ENCODE measurements around the gene ECHS1. TPM values are rescaled to one million over a fixed set of nuclear protein-coding genes. Genes with fewer than 3 reads are reported as not detected.

The ECHS1 gene
- polyA plus RNA-seq, 1 of the 3 experiments (the other 2 are of a cell fraction) = 97.8 TPM

DNA sequence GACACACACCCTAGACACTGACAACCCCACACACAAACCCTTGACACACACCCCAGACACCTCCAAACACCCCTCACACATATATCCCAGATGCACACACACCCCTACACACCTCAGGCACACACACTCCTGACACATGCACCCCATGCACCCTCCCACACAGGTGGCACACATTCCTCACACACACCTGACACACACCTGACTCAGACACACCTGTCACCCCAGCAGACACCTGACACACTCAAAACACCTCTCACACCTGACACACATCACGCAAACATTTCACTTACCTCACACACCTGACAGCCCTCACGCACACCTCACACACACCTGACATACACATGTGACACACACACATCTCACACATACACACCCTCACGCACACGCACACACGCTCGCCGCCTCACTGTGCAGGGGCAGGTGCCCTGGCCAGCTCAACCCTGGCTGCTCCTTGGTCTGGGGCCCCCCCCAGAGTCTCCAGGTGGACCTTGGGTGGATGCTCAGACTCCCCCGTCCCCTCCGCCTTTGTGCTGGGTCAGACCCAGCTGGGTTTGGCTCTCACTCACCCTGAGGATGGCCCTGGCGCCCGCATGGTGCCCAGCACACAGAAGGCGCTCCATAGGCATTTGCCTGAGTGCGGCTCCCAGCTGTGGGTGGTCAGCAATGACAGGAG, 33.3 kb downstream of the ECHS1 start:
- Histone ChIP-seq H3K79me2 (ENCODE audit: insufficient read depth) (no peaks in the 10 kb centered on the region), H3K36me3 (replicated peaks in 1 of 2; ENCODE audit: control insufficient read depth in 1 of 2, insufficient read depth in 2 of 2, low read length in 1 of 2) (no peaks in the 10 kb centered on the region), H3K27ac (ENCODE audit: low read depth in 2 of 2, low read length in 1 of 2) (no peak overlapping the region), H3K9ac (no peak overlapping the region), H4K20me1 (ENCODE audit: insufficient read depth) (no peaks in the 10 kb centered on the region), H3K27me3 (ENCODE audit: insufficient read depth) (peaks cover 68% of the 10 kb centered on the region), H3K4me2 (no peak overlapping the region), H3K9me2 (no peaks in the 10 kb centered on the region), H3K4me1 (ENCODE audit: control insufficient read depth in 1 of 2, insufficient read depth in 2 of 2, low read depth in 1 of 2, low read length in 1 of 2) (peaks cover 0 to 2% of the 10 kb centered on the region in 2 experiments; a peak in 2 of 4 replicates), H2AFZ (ENCODE audit: low read depth) (no peak overlapping the region), H3K4me3 (ENCODE audit: low read depth in 2 of 2, low read length in 1 of 2) (no peak overlapping the region), H3F3A (replicated peaks; ENCODE audit: insufficient read depth) (no peaks in the 10 kb centered on the region), H3K9me3 (no peaks in the 10 kb centered on the region)
- WGBS (ENCODE audit: low lambda C conversion rate) = 75% methylated on average over 9 of the region's 13 CpGs
- POLR2A ChIA-PET = no interaction called here
- CTCF ChIA-PET = interaction anchor here (3.1 kb wide), 1 partner anchor 11 kb away, joined by 19 read pairs; no protein-coding TSS in a partner anchor
- TF ChIP-seq SMC3 (IDR thresholded peaks at IDR 0.05; ENCODE audit: low read depth, low read length) (no peak), FOXM1 (IDR thresholded peaks at IDR 0.05; ENCODE audit: low read depth) (no peak), RXRA (IDR thresholded peaks at IDR 0.05; ENCODE audit: borderline replicate concordance, low read depth) (no peak), ELF1 (IDR thresholded peaks at IDR 0.05) (no peak), FOSL2 (IDR thresholded peaks at IDR 0.05; ENCODE audit: borderline replicate concordance, low read depth) (no peak), MXI1 (IDR thresholded peaks at IDR 0.05; ENCODE audit: low read depth, low read length) (no peak), GATA2 (CRISPR knock-in tag; IDR thresholded peaks at IDR 0.05) (no peak), CHD2 (IDR thresholded peaks at IDR 0.05; ENCODE audit: low read length, partially characterized antibody) (no peak), RAD21 (IDR thresholded peaks at IDR 0.05; ENCODE audit: low read length) (no peak), GABPA (IDR thresholded peaks at IDR 0.05; ENCODE audit: low read depth) (no peak), TCF12 (IDR thresholded peaks at IDR 0.05) (no peak), EZH2phosphoT487 (IDR thresholded peaks at IDR 0.05; ENCODE audit: borderline replicate concordance, low read depth) (no peak), MEF2A (IDR thresholded peaks at IDR 0.05; ENCODE audit: borderline replicate concordance, low read depth) (no peak), EP300 (IDR thresholded peaks at IDR 0.05; ENCODE audit: borderline replicate concordance in 1 of 2, low read depth in 1 of 2, low read length in 1 of 2) (no peak)
- TF ChIP-seq, protein P1, sequence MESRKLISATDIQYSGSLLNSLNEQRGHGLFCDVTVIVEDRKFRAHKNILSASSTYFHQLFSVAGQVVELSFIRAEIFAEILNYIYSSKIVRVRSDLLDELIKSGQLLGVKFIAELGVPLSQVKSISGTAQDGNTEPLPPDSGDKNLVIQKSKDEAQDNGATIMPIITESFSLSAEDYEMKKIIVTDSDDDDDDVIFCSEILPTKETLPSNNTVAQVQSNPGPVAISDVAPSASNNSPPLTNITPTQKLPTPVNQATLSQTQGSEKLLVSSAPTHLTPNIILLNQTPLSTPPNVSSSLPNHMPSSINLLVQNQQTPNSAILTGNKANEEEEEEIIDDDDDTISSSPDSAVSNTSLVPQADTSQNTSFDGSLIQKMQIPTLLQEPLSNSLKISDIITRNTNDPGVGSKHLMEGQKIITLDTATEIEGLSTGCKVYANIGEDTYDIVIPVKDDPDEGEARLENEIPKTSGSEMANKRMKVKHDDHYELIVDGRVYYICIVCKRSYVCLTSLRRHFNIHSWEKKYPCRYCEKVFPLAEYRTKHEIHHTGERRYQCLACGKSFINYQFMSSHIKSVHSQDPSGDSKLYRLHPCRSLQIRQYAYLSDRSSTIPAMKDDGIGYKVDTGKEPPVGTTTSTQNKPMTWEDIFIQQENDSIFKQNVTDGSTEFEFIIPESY (IDR thresholded peaks at IDR 0.05; ENCODE audit: borderline replicate concordance, low read depth) = no peak
- TF ChIP-seq, protein P2, sequence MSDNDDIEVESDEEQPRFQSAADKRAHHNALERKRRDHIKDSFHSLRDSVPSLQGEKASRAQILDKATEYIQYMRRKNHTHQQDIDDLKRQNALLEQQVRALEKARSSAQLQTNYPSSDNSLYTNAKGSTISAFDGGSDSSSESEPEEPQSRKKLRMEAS (IDR thresholded peaks at IDR 0.05; ENCODE audit: low read depth) = no peak
- TF ChIP-seq, protein P3, sequence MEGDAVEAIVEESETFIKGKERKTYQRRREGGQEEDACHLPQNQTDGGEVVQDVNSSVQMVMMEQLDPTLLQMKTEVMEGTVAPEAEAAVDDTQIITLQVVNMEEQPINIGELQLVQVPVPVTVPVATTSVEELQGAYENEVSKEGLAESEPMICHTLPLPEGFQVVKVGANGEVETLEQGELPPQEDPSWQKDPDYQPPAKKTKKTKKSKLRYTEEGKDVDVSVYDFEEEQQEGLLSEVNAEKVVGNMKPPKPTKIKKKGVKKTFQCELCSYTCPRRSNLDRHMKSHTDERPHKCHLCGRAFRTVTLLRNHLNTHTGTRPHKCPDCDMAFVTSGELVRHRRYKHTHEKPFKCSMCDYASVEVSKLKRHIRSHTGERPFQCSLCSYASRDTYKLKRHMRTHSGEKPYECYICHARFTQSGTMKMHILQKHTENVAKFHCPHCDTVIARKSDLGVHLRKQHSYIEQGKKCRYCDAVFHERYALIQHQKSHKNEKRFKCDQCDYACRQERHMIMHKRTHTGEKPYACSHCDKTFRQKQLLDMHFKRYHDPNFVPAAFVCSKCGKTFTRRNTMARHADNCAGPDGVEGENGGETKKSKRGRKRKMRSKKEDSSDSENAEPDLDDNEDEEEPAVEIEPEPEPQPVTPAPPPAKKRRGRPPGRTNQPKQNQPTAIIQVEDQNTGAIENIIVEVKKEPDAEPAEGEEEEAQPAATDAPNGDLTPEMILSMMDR (IDR thresholded peaks at IDR 0.05) = no peak
- TF ChIP-seq, protein P4, sequence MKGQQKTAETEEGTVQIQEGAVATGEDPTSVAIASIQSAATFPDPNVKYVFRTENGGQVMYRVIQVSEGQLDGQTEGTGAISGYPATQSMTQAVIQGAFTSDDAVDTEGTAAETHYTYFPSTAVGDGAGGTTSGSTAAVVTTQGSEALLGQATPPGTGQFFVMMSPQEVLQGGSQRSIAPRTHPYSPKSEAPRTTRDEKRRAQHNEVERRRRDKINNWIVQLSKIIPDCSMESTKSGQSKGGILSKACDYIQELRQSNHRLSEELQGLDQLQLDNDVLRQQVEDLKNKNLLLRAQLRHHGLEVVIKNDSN (IDR thresholded peaks at IDR 0.05; ENCODE audit: borderline replicate concordance, low read depth) = no peak
- DNase-seq = no peak
